Measurements from ENCODE around the gene FITM1.

FITM1 gene

DNA sequence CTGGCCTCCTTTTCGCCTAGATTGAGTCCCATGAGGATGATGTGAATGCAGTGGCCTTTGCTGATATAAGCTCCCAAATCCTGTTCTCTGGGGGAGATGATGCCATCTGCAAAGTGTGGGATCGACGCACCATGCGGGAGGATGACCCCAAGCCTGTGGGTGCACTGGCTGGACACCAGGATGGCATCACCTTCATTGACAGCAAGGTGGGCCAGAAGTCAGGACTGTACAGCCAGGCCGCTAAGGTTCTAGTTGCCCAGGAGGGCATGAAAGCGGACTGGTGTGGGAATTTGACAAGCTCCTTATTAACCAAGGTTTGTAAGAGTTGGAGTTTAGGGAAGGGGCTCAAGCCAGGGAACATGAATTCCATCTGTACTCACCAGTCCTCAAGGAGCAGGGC is 10.8 kb upstream of the FITM1 start:
- no peak for DNase-seq (ENCODE audit: low spot score)

DNA sequence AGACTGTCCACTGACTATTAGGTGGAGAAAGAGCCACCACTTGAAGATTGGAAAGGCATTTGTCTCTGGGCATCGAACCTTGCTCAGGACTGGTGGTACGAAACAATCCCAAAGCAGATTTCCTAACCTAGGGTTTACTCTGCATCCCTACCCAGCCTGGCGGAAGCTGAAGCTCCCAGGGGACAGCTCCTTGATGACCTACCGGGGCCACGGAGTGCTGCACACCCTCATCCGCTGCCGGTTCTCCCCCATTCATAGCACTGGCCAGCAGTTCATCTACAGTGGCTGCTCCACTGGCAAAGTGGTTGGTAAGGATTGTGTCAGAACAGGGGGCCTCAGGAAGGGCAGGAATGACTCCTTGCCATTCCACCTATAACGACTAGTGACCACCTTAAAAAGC is 9.2 kb upstream of the FITM1 start:
- no peak for DNase-seq (ENCODE audit: low spot score)

DNA sequence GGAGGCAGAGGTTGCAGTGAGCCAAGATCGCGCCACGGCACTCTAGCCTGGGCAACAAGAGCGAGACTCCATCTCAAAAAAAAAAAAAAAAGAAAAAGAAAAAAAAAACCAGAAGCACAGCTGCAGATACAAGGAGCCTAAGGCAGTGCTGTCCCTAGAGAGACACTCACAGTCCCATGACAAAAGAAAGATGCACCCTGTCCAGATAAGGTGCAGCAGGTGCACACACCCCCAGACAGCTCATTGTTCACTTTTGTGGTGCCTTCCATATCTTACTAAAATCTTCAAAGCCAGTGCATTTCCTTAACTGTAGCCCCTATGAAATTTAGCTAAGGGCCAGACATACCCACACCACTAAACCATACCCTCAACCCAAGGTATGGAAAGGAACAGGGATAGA is 8.0 kb upstream of the FITM1 start:
- no peak for DNase-seq (ENCODE audit: low spot score)

DNA sequence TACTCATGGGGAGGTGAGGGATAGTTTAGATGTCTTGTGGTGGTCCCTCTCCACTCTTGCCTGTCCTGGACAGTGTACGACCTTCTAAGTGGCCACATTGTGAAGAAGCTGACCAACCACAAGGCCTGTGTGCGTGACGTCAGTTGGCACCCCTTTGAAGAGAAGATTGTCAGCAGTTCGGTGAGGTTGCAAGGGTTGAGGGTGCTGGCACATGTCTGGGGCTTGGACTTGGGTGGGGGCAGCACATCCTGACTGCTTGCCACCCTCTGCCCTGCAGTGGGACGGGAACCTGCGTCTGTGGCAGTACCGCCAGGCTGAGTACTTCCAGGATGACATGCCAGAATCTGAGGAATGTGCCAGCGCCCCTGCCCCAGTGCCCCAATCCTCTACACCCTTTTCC is 7.6 kb upstream of the FITM1 start:
- DNase-seq (ENCODE audit: low spot score) = no peak

DNA sequence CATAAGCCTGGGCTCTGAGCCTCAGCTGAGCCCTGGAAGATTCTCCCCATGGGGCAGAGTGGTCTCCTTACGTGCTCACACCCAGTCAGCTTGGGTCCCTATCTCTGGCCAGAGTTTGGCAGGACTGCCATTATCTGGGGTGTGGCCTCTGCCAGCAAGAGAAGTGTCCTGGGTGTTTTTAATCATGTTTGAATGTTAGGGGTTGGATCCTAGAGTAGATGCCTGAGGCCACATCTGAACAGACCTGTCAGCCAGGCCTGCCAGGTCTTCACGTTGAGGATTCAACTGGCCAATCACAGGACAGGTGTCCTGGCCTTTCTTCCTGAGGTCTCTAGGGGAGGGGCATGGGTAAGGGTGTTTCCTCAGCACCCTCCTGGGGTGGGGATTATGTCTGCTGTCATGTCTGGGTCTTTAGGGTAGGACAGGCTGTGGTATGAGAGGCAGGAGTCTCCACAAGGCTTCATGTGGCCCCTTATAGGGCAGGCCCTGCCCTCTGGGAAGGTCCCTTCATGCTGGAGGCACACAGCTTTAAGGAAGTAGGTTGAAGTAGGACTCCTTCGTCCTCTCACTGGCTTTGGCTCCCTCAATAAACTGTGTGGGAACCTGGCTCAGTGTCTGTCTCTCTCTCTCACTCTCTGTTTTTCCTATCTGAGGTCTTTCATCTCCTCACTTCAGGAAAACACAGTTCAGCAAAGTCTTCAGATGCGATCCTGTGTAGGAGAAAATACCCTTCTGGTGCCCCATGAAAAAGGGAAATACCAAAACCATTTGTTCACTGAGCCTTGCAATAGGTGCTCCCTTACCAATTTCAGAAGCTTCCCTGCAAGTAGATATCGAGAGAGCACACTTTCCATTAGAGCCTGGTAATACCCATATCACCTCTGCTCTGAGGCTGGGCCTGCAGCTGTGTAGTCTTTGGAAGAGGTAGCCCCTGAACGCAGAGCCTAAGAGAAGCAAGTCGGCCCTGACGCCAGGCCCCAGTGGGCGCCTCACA is 6.7 kb upstream of the FITM1 start:
- DNase-seq (ENCODE audit: low spot score) = no peak

DNA sequence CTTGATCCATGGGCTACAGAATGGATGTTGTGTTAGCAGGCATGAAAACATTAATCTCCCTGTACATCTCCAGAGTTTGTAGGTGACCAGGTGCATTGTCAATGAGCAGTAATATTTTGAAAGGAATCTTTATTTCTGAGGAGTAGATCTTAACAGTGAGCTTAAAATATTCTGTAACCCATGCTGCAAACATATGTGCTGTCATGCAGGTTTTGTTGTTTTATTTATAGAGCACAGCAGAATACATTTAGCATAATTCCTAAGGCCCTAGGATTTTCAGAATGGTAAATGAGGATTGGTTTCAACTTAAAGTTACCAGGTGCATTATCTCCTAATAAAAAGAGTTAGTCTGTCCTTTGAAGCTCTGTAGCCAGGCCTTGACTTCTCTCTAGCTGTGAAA is 3.5 kb upstream of the FITM1 start:
- no peak for DNase-seq (ENCODE audit: low spot score)

DNA sequence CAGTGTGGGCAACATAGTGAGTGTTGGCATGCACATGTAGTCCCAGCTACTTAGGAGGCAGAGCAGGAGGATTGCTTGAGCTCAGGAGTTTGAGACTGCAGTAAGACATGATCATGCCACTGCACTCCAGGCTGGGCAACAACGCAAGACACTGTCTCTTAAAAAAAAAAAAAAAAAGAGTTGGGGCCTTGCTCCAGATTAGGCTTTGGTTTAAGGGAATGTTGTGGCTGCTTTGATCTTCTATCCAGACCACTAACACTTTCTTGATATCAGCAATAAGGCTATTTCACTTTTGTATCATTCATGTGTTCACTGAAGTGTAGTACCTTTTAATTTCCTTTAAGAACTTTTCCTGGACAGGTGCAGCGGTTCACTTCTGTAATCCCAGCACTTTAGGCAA is 2.8 kb upstream of the FITM1 start:
- DNase-seq (ENCODE audit: low spot score) = no peak

DNA sequence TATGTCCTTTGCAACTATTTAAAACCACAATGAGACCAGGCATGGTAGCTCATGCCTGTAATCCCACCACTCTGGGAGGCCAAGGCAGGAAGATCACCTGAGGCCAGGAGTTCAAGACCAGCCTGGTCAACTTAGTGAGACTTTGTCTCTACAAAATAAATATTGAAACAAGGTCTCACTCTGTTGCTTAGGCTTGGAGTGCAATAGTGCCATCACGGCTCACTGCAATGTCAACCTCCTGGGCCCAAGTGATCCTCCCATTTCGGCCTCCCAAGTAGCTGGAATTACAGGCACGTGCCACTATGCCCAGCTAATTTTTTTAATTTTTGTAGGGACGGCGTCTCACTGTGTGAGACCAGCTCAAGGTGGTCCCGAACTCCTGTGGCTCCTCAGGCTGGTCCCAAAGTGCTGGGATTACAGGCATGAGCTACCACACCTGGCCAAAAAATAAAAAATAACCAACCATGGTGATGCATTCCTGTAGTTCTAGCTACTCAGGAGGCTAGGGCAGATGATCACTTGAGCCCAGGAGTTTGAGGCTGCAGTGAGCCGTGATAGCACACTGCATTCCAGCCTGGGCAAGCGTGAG is 955 bp upstream of the FITM1 start:
- DNase-seq (ENCODE audit: low spot score) = no peak

DNA sequence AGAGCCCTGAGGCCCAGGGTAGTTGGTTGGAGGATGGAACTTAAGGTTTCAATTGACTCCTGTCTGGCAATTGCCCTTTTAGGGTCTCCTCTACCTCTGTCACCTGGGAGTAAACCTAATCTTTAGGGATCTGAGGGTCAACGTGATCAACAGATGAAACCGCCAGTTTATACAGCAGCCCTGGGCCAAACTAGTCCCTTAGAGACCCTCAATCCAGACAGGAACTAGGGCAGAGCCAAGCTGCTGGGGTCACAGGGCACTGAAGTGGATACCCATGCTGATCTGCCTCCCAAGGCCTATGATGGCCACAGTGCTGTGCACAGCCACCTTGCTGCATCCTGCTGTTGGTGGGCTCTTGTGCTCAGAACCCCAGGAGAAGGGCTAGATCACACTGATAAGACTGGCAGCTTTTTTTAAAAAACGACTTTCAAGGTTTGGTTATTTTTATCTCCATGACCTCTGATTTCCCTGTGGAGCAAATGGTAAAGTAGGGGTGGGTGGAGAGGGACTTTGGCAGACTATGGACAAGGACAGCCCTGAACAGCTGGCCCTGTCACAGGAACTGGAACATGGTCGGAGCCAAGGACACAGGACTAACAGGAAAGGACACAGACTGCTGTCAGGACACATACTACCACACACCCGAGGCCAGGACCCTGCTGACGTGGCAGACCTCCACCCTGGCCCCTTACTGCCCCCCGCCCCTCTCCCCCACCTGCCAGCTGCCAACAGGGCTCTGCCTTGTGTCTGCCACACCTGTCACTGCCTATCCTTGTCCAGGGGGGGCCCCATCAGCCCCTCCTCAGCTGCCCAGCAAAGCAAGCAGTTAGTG is 474 bp downstream of the FITM1 start:
- no peak for DNase-seq (ENCODE audit: low spot score)

DNA sequence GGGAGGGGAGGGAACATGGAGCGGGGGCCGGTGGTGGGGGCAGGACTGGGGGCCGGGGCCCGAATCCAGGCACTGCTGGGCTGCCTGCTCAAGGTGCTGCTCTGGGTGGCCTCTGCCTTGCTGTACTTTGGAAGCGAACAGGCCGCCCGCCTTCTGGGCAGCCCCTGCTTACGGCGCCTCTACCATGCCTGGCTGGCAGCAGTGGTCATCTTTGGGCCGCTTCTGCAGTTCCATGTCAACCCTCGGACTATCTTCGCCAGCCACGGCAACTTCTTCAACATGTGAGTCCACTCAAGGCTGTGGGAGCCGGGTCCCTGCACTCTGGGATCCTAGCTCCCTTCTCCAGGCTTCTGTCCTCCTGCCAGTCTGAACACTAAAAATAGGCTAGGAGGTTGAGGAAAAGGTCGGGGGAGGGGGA is 1.1 kb downstream of the FITM1 start:
- DNase-seq (ENCODE audit: low spot score) = no peak

DNA sequence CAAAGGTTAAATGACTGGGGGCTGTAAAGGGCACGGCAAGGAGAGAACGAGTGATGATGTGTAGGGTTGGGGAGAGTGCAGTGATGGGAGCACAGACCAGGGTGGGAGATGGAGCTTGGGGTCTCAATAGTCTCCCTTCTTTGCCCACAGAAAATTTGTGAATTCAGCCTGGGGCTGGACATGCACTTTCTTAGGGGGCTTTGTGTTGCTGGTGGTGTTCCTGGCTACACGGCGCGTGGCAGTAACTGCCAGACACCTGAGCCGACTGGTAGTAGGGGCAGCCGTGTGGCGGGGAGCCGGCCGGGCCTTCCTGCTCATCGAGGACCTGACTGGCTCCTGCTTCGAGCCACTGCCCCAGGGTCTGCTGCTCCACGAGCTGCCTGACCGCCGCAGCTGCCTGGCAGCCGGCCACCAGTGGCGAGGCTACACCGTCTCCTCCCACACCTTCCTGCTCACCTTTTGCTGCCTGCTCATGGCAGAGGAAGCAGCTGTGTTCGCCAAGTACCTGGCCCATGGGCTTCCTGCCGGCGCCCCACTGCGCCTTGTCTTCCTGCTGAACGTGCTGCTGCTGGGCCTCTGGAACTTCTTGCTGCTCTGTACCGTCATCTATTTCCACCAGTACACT is 1.7 kb downstream of the FITM1 start:
- DNase-seq (ENCODE audit: low spot score) = no peak

DNA sequence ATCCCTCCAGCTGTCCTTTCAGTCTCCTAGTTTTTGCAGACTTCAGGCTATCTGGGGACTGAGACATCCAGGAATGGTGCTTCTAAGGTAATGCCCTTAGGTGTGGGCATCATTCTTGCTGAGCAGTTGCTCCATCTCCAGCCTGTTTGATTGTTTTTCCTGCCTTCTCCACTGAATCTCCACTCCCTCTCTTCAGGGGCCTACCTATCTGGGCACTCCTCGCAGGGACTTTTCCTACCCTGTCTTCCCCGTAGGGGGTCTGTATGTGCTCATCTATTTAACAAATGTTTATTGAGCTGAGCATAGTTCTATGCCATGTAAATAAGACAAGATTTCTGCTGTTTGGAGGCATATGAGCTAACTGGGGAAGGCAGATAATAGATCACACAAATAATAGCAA is 2.5 kb downstream of the FITM1 start:
- DNase-seq (ENCODE audit: low spot score) = no peak

DNA sequence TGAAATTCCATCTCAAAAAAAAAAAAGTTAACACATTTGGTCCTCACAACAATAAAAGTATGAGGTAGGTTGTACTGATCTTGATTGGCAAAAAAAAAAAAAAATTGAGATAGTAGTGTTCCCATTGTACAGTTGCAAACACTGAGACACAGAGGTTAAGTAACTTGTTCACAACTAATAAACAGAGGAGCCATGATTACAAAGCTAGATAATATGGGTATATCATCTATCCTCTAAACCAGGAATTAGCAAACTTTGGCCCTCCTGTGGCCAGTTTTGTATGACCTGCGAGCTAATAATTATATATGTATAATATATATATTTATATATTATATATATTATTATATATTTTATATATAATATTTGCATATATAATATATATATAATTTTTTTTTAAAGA is 3.3 kb downstream of the FITM1 start:
- no peak for DNase-seq (ENCODE audit: low spot score)

DNA sequence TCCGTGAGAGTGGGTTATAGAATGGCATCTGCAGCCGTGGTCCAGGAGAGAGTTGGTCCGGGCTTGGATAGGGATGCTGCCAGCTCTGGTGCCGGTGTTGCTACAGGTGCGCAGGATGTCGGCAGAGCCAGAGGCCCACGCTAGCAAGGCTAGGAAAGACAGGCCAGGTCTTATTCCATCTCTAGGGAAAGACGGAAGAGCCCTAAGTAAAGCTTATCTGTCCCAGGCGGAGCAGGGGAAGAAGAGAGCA is 5.0 kb downstream of the FITM1 start:
- no peak for DNase-seq (ENCODE audit: low spot score)

DNA sequence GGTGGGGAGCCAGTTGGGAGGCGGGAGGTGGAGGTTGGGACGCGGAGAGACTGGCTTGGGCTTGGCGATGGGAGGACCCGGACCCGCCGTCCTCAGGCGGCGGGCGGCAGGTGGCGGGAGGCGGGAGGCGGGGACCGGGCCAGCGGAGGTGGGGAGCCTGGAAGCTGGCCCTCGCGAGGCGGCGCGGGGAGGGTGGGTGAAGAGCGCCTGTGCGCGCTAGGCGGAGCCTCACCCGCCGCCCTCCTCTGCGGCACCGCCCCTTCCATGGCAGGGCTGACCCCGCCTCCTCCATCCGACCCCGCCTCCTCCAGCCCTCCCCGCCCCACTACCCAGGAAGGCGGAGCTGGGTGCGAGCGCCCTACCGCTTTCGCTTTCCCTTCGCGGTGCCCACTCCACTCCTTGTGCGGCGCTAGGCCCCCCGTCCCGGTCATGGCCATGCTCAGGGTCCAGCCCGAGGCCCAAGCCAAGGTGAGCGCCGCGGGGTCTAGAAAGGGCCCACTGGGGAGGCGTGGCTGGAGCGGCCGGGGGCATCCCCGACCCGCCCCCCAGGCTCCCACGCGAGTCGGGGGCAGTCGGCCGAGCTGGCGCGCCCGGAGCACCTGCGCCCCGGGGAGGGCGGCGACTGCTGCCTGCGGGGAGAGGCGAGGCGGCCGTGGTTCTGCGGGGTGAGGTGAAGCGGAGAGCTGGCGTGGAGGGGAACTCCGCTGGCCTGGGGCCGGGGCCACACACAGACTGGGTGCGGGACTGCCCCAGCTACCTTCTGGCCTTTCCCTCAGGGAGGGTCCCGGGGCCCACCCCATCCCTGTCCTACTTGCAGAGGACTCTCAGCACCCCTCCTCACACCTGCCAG is 5.6 kb downstream of the FITM1 start, which contains the start of gene PSME1:
PSME1 (plus strand) TSS at position 361 of the 850 bp plus-strand sequence; CDS start at position 430, 69 bp downstream.
- DNase-seq (ENCODE audit: low spot score) = peak; percentile 97

DNA sequence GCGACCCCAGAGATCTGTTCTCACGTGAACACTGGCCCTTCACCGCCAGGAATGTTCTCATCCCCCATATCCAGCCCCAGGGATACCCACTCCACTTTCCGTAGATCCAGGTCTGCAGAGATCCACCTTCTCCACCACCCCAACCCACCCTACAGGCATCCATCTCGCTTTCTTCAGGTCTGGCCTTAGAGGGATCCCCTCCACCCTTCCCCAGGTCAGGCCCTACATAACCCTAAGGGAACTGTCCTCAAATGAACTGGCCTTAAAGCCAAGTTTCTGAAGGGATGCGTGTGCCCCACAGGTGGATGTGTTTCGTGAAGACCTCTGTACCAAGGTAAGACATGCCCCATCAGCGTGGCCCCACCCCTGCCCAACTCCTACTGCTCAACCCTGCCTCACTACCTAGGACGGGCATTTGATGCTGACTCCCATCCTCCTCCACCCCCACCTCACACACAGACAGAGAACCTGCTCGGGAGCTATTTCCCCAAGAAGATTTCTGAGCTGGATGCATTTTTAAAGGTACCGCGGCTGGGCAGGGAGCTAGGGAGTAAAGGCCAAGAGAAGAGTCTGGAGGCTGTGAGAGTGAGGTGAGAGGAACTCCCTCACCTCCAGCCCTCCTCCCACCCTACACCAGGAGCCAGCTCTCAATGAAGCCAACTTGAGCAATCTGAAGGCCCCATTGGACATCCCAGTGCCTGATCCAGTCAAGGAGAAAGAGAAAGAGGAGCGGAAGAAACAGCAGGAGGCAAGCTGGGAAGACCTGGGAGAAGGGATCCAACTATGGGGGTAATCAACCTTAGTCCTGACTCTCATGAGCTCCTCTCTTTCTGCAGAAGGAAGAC is 6.4 kb downstream of the FITM1 start:
- no peak for DNase-seq (ENCODE audit: low spot score)

DNA sequence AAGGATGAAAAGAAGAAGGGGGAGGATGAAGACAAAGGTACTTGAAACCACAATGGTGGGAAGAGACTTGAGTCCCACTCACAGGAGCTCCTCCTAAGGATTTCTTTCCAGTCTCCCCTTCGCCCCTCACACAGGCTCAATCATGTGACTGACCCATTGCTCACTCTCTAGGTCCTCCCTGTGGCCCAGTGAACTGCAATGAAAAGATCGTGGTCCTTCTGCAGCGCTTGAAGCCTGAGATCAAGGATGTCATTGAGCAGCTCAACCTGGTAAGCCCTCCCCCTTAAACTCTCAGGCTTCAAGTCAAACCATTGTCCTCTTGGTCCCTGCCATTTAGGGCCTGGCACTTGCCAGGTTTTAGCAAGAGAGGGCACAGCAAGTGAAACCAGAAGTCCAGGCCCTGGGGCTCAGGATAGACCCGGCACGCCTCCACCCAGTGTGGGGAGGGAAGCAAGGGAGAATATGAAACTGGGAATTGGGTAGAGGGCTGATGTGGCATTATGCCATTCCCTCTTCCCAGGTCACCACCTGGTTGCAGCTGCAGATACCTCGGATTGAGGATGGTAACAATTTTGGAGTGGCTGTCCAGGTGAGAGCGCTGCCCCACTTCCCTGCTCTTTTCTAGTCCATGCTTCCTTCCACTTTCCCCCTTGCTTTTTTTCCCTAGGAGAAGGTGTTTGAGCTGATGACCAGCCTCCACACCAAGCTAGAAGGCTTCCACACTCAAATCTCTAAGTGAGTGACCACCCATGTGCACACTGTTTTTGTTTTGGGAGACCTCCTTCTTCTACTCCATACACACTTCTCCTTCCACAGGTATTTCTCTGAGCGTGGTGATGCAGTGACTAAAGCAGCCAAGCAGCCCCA is 7.3 kb downstream of the FITM1 start:
- no peak for DNase-seq (ENCODE audit: low spot score)

DNA sequence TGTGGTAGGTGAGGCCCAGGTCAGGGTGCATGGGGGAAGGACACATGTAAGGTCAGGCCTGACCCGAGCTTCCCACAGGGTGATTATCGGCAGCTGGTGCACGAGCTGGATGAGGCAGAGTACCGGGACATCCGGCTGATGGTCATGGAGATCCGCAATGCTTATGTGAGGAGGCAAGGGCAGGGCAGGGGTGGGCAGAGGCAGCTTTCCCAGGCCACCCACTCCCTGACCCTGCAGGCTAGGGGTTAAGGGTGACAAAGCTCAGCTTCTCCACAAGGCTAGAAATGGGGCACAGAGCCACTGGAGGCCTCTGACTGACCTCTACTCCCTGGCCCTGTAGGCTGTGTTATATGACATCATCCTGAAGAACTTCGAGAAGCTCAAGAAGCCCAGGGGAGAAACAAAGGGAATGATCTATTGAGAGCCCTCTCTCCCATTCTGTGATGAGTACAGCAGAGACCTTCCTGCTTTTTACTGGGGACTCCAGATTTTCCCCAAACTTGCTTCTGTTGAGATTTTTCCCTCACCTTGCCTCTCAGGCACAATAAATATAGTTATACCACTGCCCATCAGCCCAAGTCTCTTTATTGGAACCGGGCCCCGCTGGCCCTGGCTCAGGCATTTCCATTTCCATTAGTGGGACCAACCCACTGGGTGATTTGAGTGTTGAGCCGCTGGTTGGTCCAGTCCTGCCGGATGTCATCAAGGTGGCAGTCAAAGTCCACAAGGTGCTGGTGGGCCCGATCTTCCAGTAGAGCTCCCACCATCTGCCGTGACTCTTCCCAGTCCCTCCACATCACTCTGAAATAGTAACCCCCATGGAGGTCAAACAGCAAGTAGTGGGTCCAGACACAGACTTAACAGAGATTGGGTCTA is 8.2 kb downstream of the FITM1 start:
- DNase-seq (ENCODE audit: low spot score) = no peak

Measured in Ammon's horn (tissue), 1 donor.